EH (cell line): Measurements from ENCODE around the gene CDKN2AIPNL.
A peak's percentile ranks its signal among the peaks of the same experiment; 100 is the strongest.
"Not testable (repeated sequence)": the region's sequence is repeated elsewhere in the genome, so short reads cannot be mapped to it uniquely, and the experiment has no call there.

Source experiments
- DNase-seq: peaks from one replicate; pipeline ENCODE4 v3.0.0-alpha.2; 2015; ENCODE audit warnings: low read depth

The CDKN2AIPNL gene

DNA sequence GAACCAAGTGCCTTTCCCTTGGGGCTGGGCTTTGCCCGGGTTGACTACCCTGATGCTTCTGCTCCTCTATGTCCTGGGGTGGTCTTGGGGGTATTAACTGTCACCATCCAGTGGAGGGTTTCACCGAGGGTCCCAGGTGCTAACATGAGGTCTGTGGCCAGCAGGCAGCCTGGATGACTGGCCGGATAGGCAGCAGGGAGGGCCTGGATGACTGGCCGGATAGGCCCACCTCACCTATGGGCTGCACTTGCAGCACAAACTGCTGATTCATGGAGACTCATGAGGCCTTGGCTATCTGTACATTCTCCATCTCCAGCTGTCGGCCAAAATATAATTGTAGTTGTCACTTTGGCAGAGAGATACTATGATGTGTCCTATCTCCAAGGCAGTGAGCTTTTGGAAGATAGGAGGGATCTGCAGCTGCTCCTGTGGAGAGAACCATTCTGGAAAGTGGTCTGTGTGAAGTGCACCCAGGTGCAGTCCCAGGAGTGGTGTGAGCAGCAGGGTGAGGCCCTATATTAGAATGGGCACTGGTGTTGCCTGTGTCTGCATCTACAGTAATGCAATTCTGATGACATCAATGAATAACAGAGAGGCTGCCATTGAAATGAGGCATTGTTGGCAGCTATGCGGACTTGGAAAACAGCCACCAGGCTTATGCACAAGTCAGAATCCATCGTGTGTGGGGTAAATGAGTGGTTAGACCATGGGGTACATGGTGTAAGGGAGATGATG lies 26.3 kb upstream of the CDKN2AIPNL start:
- peak; percentile 84 for DNase-seq

DNA sequence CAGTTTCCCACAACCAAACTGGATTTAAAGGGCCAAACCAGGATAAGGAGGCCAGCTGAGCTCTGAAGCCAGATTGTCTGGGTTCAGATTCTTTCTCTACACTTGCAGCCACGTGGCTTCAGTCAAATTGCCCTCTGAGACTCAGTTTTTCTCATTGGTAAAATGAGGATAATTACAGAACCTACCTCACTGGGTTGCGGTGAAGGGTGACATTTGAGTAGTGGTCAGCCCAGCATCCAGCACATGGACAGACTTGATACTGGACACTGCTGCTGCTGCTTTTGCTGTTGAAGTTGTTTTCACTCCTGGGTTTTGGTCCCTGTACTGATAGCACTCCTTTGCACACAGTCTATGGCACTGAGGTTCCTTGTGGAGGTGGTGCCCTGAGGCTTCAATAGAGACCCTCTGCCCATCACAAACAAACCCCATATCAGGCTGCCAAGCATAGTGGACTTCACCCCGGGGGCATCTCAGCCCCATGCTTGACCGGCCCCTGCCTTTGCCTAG lies 25.7 kb upstream of the CDKN2AIPNL start:
- peak; percentile 24 for DNase-seq

DNA sequence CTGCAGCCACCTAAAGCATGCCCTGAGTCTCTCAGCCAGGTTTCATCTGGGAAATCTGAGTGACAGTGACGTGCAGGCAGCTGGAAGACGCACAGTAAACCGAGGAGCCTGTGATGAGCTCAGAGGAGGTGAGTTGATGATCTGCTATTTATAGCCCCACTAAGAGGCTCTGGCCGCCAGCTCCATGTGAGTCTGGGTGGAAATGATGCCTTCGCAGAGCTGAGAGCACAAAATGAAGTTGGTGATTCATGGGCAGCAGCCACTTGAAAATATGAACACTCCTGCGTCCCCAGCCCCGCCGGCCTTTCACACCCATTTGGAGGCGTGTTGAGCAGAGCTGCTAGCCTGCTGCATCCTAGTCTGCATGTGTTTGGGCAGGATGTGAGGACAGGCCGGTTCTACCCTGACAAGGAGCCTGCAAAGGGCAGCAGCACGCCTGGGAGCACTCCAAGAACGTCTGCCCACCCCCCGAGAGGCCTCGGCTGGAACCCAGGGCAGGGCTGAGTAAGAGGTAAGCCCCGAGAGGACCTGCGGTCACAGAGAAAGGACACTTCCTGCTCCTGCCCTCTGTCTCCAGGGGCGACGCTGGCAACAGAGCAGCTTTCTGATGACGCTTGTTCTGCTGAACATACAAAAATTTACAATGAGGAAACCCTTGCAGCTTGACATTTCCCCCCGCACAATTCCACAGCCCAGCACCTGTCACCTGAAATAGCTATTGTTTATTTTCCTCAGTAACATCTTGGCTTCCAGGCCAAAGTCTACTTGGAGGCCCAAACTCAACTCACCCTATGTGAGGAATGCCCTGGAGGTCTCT lies 25.1 kb upstream of the CDKN2AIPNL start:
- DNase-seq: peak; percentile 96

DNA sequence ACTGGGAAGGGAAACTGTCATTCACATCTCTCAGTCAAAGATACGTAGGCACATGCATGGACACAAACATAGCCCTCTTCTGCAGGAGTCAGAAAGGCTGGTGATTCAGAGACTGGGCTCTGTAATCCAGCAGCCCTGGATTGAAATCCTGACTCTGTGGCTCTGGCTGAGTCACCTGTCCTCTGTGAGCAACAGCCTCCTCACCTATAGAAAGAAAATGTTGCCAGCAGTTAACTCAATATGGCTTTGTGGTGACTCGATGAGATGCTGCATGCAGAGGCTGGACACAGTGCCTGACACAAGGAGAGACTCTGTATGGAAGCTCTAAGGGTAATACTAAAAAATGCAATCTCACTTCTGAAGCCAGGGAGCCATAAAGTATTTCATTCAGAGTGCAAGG lies 23.9 kb upstream of the CDKN2AIPNL start:
- peak; percentile 56 for DNase-seq

GRCh38 chr5:134432677-134433359 lies 21.1 kb upstream of the CDKN2AIPNL start:
- DNase-seq: peak; percentile 31

DNA sequence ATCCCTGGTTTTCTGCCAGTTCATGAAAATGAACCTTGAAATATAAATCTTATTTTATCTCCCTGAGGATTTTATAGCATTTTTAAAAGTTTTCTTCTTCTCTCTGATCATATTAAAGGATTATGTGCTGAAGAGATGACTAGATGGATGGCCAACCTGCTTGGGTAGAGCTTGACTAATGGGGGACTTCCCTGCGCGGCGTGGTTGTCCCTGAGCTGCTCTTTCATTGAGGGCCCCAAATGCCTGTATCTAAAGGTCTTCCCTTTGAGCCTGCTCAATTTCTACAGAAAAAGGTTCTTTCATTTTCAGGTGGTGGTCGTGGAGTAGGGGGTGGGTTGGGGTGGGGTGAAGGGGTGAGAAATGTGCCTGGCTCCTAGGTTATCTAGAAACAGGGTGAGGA lies 20.5 kb upstream of the CDKN2AIPNL start:
- DNase-seq: no peak

- DNase-seq: no peak
Observed at GRCh38 chr5:134430001-134430569, 18.4 kb upstream of the CDKN2AIPNL start.

- DNase-seq: no peak
Observed at GRCh38 chr5:134427540-134428041, 15.9 kb upstream of the CDKN2AIPNL start.

DNA sequence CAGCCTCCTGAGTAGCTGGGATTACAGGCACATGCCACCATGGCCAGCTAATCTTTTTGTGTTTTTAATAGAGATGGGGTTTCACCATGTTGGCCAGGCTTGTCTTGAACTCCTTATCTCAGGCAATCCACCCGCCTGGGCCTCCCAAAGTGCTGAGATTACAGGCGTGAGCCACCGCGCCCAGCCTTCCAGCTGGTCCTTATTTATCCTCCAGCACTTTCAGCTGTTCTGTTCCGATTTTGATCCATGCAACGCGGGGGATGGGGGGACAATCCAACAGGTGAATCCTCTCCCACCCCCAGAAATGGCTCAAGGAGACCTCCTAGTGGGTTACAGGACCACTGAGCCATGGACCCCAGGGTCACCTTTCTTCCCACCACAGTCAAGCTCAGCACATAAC lies 14.7 kb upstream of the CDKN2AIPNL start:
- no peak for DNase-seq

DNA sequence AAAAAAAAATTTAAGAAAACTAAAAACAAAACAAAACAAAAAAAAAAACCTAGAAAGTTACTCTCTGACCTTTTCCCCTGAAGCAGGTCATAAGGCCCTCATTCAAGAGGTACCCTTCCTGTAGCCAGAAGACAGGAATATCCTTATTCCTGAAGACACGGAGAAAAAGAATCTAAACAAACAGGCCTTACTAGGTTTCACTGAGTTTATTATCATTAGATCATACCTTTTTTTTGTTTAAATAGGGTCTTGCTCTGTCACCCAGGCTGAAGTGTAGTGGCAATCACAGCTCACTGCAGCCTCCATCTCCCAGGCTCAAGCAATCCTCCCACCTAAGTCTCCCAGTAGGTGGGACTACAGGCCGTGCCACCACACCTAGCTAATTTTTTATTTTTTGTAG lies 11.7 kb upstream of the CDKN2AIPNL start:
- no peak for DNase-seq

DNA sequence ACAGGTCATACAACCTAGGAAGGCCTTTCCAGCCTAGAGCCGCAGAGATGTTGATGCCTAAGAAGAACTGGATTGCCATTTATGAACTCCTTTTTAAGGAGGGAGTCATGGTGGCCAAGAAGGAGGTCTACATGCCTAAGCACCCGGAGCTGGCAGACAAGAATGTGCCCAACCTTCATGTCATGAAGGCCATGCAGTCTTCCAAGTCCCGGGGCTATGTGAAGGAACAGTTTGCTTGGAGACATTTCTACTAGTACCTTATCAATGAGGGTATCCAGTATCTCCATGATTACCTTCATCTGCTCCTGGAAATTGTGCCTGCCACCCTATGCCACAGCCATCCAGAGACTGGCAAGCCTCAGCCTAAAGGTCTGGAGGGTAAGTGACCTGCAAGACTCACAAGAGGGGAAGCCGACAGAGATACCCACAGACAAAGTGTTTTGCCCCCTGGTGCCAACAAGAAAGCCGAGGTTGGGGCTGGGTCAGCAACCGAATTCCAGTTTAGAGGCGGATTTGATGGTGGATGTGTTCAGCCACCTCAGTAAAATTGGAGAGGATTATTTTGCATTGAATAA lies 11.2 kb upstream of the CDKN2AIPNL start:
- DNase-seq: no peak

- not testable (repeated sequence) for DNase-seq
Observed at GRCh38 chr5:134421038-134421437, 9.4 kb upstream of the CDKN2AIPNL start.

- DNase-seq: peak; percentile 76
Observed at GRCh38 chr5:134420343-134420742, 8.7 kb upstream of the CDKN2AIPNL start.

GRCh38 chr5:134418958-134419357 lies 7.3 kb upstream of the CDKN2AIPNL start:
- DNase-seq: no peak

- no peak for DNase-seq
Observed at GRCh38 chr5:134417707-134418106, 6.0 kb upstream of the CDKN2AIPNL start.

GRCh38 chr5:134413046-134413445 lies 1.4 kb upstream of the CDKN2AIPNL start:
- no peak for DNase-seq

GRCh38 chr5:134411228-134411545 lies 494 bp downstream of the CDKN2AIPNL start:
- no peak for DNase-seq

DNA sequence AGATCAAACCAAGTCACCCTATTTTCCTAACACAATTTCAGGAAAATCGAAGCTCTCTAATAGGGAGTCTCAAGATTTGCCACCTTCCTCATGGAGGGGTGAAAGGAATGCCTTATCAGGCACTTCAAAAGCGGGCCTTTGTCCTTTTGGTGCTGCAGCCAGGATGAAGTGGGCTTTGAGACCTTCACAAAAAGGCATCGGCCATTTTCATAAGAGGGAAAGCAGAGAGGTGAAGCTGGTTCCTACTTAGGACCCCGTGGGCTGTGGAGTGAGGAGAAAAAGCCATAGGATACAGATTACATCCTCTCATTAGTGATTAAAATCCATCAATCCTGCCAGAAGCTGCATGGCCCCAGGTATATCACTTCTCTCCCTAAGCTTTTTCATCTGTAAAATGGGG lies 859 bp downstream of the CDKN2AIPNL start:
- DNase-seq: no peak

DNA sequence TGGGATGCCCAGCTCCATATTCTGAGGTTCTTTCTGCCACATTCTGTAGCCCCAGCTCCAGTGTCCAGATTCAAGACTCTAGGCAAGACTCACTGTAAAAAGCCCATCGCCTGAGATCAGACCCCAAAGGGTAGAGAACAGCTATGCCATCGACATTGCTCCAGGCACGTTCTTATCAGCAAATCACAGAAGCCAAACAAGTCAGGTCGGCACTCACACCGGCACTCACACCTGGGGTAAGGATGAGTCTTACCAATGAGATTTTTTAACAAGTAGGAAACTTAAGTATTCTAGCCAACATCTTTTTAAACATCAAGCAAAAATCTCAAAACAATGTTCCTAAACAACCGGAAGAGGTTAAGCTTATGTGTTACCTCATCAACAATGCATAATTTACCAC lies 2.4 kb downstream of the CDKN2AIPNL start:
- DNase-seq: no peak

GRCh38 chr5:134406390-134406789 lies 5.3 kb downstream of the CDKN2AIPNL start:
- peak; percentile 45 for DNase-seq

DNA sequence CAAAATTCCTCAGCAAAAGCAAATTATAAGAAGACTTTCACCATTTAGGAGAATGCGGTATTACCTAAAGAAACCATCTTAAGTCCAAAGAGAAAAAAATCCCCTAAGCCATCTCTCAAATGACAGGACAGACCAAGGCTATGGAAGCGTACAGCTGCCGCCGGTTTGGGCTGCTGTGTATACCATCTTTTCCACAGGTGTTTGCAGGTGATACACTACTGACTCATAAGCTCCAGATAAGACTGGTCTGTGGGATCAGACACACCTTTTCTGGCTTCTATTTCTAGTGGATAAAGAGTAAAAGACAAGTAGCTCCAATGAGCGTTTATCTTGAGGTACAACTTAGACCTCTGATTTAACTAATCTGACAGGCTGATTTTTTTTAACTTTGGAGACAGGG lies 7.7 kb downstream of the CDKN2AIPNL start:
- DNase-seq: no peak

GRCh38 chr5:134398609-134399155 lies 13.0 kb downstream of the CDKN2AIPNL start:
- DNase-seq: no peak
